PFSK-1 (cell line): ENCODE data around the gene ARHGAP21.

ENCODE experiments used
- POLR2AphosphoS5 ChIP-seq: IDR thresholded peaks from 2 replicates; pipeline ENCODE4 v1.6.1; 2012; ENCODE audit warnings: low read depth, mild to moderate bottlenecking, control low read depth, low read length, moderate library complexity
- TF ChIP-seq, protein P1 (sequence below), 2 experiments: IDR thresholded peaks; 2 replicates each; pipeline versions ENCODE4 v1.6.1 to v1.8.0; 2011 to 2012; ENCODE audit warnings: low read depth in 2 of 2, low read length in 2 of 2, control low read depth in 1 of 2, inconsistent platforms in 1 of 2, mild to moderate bottlenecking in 1 of 2, moderate library complexity in 1 of 2; ENCODE audit not compliant: insufficient read depth in 1 of 2

- no peak for TF ChIP-seq POLR2AphosphoS5
- TF ChIP-seq, protein P1, sequence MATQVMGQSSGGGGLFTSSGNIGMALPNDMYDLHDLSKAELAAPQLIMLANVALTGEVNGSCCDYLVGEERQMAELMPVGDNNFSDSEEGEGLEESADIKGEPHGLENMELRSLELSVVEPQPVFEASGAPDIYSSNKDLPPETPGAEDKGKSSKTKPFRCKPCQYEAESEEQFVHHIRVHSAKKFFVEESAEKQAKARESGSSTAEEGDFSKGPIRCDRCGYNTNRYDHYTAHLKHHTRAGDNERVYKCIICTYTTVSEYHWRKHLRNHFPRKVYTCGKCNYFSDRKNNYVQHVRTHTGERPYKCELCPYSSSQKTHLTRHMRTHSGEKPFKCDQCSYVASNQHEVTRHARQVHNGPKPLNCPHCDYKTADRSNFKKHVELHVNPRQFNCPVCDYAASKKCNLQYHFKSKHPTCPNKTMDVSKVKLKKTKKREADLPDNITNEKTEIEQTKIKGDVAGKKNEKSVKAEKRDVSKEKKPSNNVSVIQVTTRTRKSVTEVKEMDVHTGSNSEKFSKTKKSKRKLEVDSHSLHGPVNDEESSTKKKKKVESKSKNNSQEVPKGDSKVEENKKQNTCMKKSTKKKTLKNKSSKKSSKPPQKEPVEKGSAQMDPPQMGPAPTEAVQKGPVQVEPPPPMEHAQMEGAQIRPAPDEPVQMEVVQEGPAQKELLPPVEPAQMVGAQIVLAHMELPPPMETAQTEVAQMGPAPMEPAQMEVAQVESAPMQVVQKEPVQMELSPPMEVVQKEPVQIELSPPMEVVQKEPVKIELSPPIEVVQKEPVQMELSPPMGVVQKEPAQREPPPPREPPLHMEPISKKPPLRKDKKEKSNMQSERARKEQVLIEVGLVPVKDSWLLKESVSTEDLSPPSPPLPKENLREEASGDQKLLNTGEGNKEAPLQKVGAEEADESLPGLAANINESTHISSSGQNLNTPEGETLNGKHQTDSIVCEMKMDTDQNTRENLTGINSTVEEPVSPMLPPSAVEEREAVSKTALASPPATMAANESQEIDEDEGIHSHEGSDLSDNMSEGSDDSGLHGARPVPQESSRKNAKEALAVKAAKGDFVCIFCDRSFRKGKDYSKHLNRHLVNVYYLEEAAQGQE (IDR thresholded peaks at IDR 0.05; ENCODE audit: insufficient read depth in 1 of 2, low read depth in 2 of 2, low read length in 2 of 2), result no peak
Measured at GRCh38 chr10:24680647-24681524, 42.8 kb downstream of the ARHGAP21 start.
